H1 (cell line): ENCODE data around the gene PRRT1B.

Experiments used
- CREB1 ChIP-seq: IDR thresholded peaks from 2 replicates; pipeline ENCODE4 v1.6.1; 2012; ENCODE audit warnings: inconsistent platforms
- CTCF ChIP-seq, 3 experiments: IDR thresholded peaks; 1 replicate in 2 of 3; 2 replicates in 1 of 3; pipeline versions ENCODE4 v1.5.1 to v1.6.1; 2011; ENCODE audit warnings: low read length in 3 of 3, mild to moderate bottlenecking in 3 of 3, inconsistent platforms in 2 of 3, low read depth in 1 of 3, moderate library complexity in 1 of 3; ENCODE audit not compliant: insufficient read depth in 1 of 3; ENCODE audit errors: control extremely low read depth in 1 of 3
- EZH2 ChIP-seq: fragments of 200-600 bp; sonication (generic); IDR thresholded peaks from 2 replicates; pipeline ENCODE4 v1.7.1; 2012; ENCODE audit warnings: low read depth, mild to moderate bottlenecking, moderate library complexity, low read length, inconsistent platforms; ENCODE audit not compliant: severe bottlenecking
- MAFK ChIP-seq: IDR thresholded peaks from 2 replicates; pipeline ENCODE4 v1.6.1; 2012; ENCODE audit warnings: low read depth, mild to moderate bottlenecking, improper control_type of control experiment, low read length
- MAX ChIP-seq: IDR thresholded peaks from 2 replicates; pipeline ENCODE4 v1.6.1; 2012; ENCODE audit warnings: inconsistent platforms
- NANOG ChIP-seq: IDR thresholded peaks from 2 replicates; pipeline ENCODE4 v1.6.1; 2011; ENCODE audit warnings: low read length, low read depth, mild to moderate bottlenecking, inconsistent platforms; ENCODE audit not compliant: insufficient read depth, poor library complexity, severe bottlenecking
- NRF1 ChIP-seq: IDR thresholded peaks from 2 replicates; pipeline ENCODE4 v1.6.1; 2011; ENCODE audit warnings: mild to moderate bottlenecking, low read depth, low read length, improper control_type of control experiment
- POLR2AphosphoS5 ChIP-seq: IDR thresholded peaks from 2 replicates; pipeline ENCODE4 v1.6.1; 2011; ENCODE audit warnings: low read depth, low read length
- RAD21 ChIP-seq, 2 experiments: IDR thresholded peaks in 1 of 2; conservative IDR thresholded peaks in 1 of 2; 2 replicates each; pipeline ENCODE4 v1.6.1; 2011; ENCODE audit warnings: low read depth in 2 of 2, low read length in 2 of 2, improper control_type of control experiment in 1 of 2, inconsistent platforms in 1 of 2, mild to moderate bottlenecking in 1 of 2, moderate library complexity in 1 of 2
- TEAD4 ChIP-seq: IDR thresholded peaks from 2 replicates; pipeline ENCODE4 v1.6.1; 2012; ENCODE audit warnings: low read depth, low read length, inconsistent platforms, mixed read lengths

- no peak for TF ChIP-seq CTCF (IDR thresholded peaks at IDR 0.05; ENCODE audit: control extremely low read depth in 1 of 3, insufficient read depth in 1 of 3, low read depth in 1 of 3, low read length in 3 of 3)
- no peak for TF ChIP-seq POLR2AphosphoS5
- no peak for TF ChIP-seq NANOG
- no peak for TF ChIP-seq EZH2
- no peak for TF ChIP-seq MAX
- no peak for TF ChIP-seq TEAD4
- no peak for TF ChIP-seq RAD21 (IDR thresholded peaks at IDR 0.05 in 1 of 2, conservative IDR thresholded peaks at IDR 0.05 in 1 of 2; ENCODE audit: low read depth in 2 of 2, low read length in 2 of 2)
- TF ChIP-seq CREB1 = no peak
- no peak for TF ChIP-seq NRF1
- no peak for TF ChIP-seq MAFK
Measured at GRCh38 chr9:131521203-131521602, 24.1 kb upstream of the PRRT1B start.
